HEK293 (cell line): ENCODE measurements around the gene ARCN1.
A peak's percentile ranks its signal among the peaks of the same experiment; 100 is the strongest.

Experiments
- CTCF ChIA-PET: fragments of 350-600 bp; formaldehyde crosslinking; extraction: SDS; loops from one replicate; lab custom pipeline; 2021; ENCODE audit warnings: antibody characterized with exemption; lab: Yijun Ruan, JAX
- POLR2A ChIA-PET: fragments of 300-600 bp; formaldehyde crosslinking; extraction: SDS; loops from one replicate; lab custom pipeline; 2020; ENCODE audit warnings: antibody characterized with exemption, inconsistent platforms; lab: Yijun Ruan, JAX
- H3K27ac ChIP-seq: fragments of 200-500 bp; sonication (Bioruptor generic); 2 replicates; pipeline ENCODE4 v1.5.1; 2014; ENCODE audit warnings: low read depth, low read length, control low read depth, inconsistent platforms; ENCODE audit errors: extremely low read depth
- H3K36me3 ChIP-seq, 2 experiments: fragments of 200-500 bp in 1 of 2; sonication (Bioruptor generic) in 1 of 2; 1 replicate in 1 of 2; 2 replicates in 1 of 2; pipeline ENCODE4 v1.5.1; 2014 to 2017; ENCODE audit warnings: inconsistent platforms in 2 of 2, low read length in 2 of 2; ENCODE audit not compliant: control insufficient read depth in 2 of 2, insufficient read depth in 1 of 2
- H3K4me1 ChIP-seq: fragments of 200-500 bp; sonication (Bioruptor generic); 2 replicates; pipeline ENCODE4 v1.5.1; 2014; ENCODE audit warnings: mild to moderate bottlenecking, low read length, inconsistent platforms; ENCODE audit not compliant: control insufficient read depth, insufficient read depth
- H3K4me3 ChIP-seq: 2 replicates; pipeline ENCODE4 v1.5.1; 2011; ENCODE audit warnings: low read depth, mild to moderate bottlenecking, control low read depth, low read length, moderate library complexity
- H3K9me3 ChIP-seq: fragments of 200-500 bp; sonication (Bioruptor generic); 2 replicates; pipeline ENCODE4 v1.5.1; 2014; ENCODE audit warnings: low read depth, low read length, inconsistent platforms; ENCODE audit not compliant: control insufficient read depth, insufficient read depth
- GLIS1 ChIP-seq: fragments of 450-650 bp; formaldehyde crosslinking; IDR thresholded peaks from 2 replicates; pipeline ENCODE4 v1.5.1; 2016; ENCODE audit warnings: missing biosample characterization, missing genetic modification characterization
- KLF1 ChIP-seq: fragments of 450-650 bp; formaldehyde crosslinking; IDR thresholded peaks from 2 replicates; pipeline ENCODE4 v1.5.1; 2016; ENCODE audit warnings: missing biosample characterization, missing genetic modification characterization
- KLF9 ChIP-seq: fragments of 450-650 bp; formaldehyde crosslinking; IDR thresholded peaks from 2 replicates; pipeline ENCODE4 v1.5.1; 2016; ENCODE audit warnings: missing biosample characterization, missing genetic modification characterization, low read depth
- PBX3 ChIP-seq: sonication (generic); formaldehyde crosslinking; IDR thresholded peaks from 2 replicates; pipeline ENCODE4 v1.8.1; 2022; ENCODE audit warnings: mild to moderate bottlenecking, moderate library complexity, missing genetic modification reagents
- PRDM10 ChIP-seq: fragments of 450-650 bp; formaldehyde crosslinking; IDR thresholded peaks from 2 replicates; pipeline ENCODE4 v1.5.1; 2016; ENCODE audit warnings: missing biosample characterization, missing genetic modification characterization
- SCRT1 ChIP-seq: fragments of 450-650 bp; formaldehyde crosslinking; IDR thresholded peaks from 2 replicates; pipeline ENCODE4 v1.5.1; 2016; ENCODE audit warnings: missing biosample characterization, missing genetic modification characterization, borderline replicate concordance
- ZBTB10 ChIP-seq: fragments of 450-650 bp; formaldehyde crosslinking; IDR thresholded peaks from 2 replicates; pipeline ENCODE4 v1.5.1; 2016; ENCODE audit warnings: missing biosample characterization, missing genetic modification characterization
- ZBTB17 ChIP-seq: fragments of 450-650 bp; formaldehyde crosslinking; IDR thresholded peaks from 2 replicates; pipeline ENCODE4 v1.5.1; 2016; ENCODE audit warnings: missing biosample characterization, missing genetic modification characterization
- ZEB2 ChIP-seq: fragments of 450-650 bp; formaldehyde crosslinking; IDR thresholded peaks from 2 replicates; pipeline ENCODE4 v1.5.1; 2016; ENCODE audit warnings: missing biosample characterization, missing genetic modification characterization
- ZFP37 ChIP-seq: fragments of 450-650 bp; formaldehyde crosslinking; IDR thresholded peaks from 2 replicates; pipeline ENCODE4 v1.5.1; 2016; ENCODE audit warnings: missing biosample characterization, missing genetic modification characterization
- ZIC2 ChIP-seq: fragments of 450-650 bp; formaldehyde crosslinking; IDR thresholded peaks from 2 replicates; pipeline ENCODE4 v1.5.1; 2016; ENCODE audit warnings: missing biosample characterization, missing genetic modification characterization
- ZNF19 ChIP-seq: fragments of 450-650 bp; formaldehyde crosslinking; IDR thresholded peaks from 2 replicates; pipeline ENCODE4; 2016; ENCODE audit warnings: missing biosample characterization, missing genetic modification characterization, low read depth
- ZNF223 ChIP-seq: fragments of 450-650 bp; formaldehyde crosslinking; IDR thresholded peaks from 2 replicates; pipeline ENCODE4 v1.5.1; 2016; ENCODE audit warnings: missing biosample characterization, missing genetic modification characterization
- ZNF335 ChIP-seq: fragments of 450-650 bp; formaldehyde crosslinking; conservative IDR thresholded peaks from 2 replicates; pipeline ENCODE4 v1.5.1; 2016; ENCODE audit warnings: missing biosample characterization, missing genetic modification characterization
- ZNF433 ChIP-seq: fragments of 450-650 bp; formaldehyde crosslinking; IDR thresholded peaks from 2 replicates; pipeline ENCODE4 v1.5.1; 2016; ENCODE audit warnings: missing biosample characterization, missing genetic modification characterization, low read depth
- ZNF518A ChIP-seq: fragments of 450-650 bp; formaldehyde crosslinking; conservative IDR thresholded peaks from 2 replicates; pipeline ENCODE4 v1.5.1; 2016; ENCODE audit warnings: low read depth, missing biosample characterization, missing genetic modification characterization
- ZNF571 ChIP-seq: fragments of 450-650 bp; formaldehyde crosslinking; IDR thresholded peaks from 2 replicates; pipeline ENCODE4 v1.5.0; 2017; ENCODE audit warnings: missing biosample characterization, missing genetic modification characterization
- ZNF701 ChIP-seq: fragments of 450-650 bp; formaldehyde crosslinking; IDR thresholded peaks from 2 replicates; pipeline ENCODE4 v1.5.1; 2016; ENCODE audit warnings: missing biosample characterization, missing genetic modification characterization
- ZNF76 ChIP-seq: fragments of 450-650 bp; formaldehyde crosslinking; IDR thresholded peaks from 2 replicates; pipeline ENCODE4; 2016; ENCODE audit warnings: low read depth, missing biosample characterization, missing genetic modification characterization, borderline replicate concordance

The ARCN1 gene

GRCh38 chr11:118528511-118528910 lies 43.7 kb upstream of the ARCN1 start:
- no peaks in the 10 kb centered on the region for H3K9me3 ChIP-seq
- peak; percentile 67 for TF ChIP-seq ZNF335 (tag by site-specific recombination)
- TF ChIP-seq ZNF518A (tag by site-specific recombination): no peak
- TF ChIP-seq ZIC2 (tag by site-specific recombination): peak; percentile 22; the same call in 1 of the 2 replicates
- TF ChIP-seq ZNF571 (tag by site-specific recombination): no peak
- TF ChIP-seq ZNF76 (tag by site-specific recombination): no peak
- TF ChIP-seq GLIS1 (tag by site-specific recombination): peak; percentile 44; the same call in 1 of the 2 replicates
- TF ChIP-seq ZNF19 (tag by site-specific recombination): no peak
- peak; percentile 83 for TF ChIP-seq PRDM10
- TF ChIP-seq, all 188 proteins: peak for 4
- H3K36me3 ChIP-seq: peaks cover 0 to 50% of the 10 kb centered on the region in 2 experiments; a peak in 1 of 3 replicates
- ChIA-PET CTCF (no interaction called here), POLR2A (interaction anchor here (0.8 kb wide), 1 partner anchor 43 kb away, joined by 3 read pairs; the partner anchor contains the start of gene ARCN1)
- H3K4me1 ChIP-seq: no peaks in the 10 kb centered on the region
- no peak overlapping the region for H3K27ac ChIP-seq
- H3K4me3 ChIP-seq: no peak overlapping the region

GRCh38 chr11:118529584-118530175 lies 42.5 kb upstream of the ARCN1 start:
- Histone ChIP-seq H3K27ac (no peak overlapping the region; the same call in 1 of the 2 replicates), H3K36me3 (peaks cover 0 to 50% of the 10 kb centered on the region in 2 experiments; a peak in 1 of 3 replicates), H3K9me3 (no peaks in the 10 kb centered on the region), H3K4me3 (peak overlapping the region; percentile 64; the same call in 1 of the 2 replicates), H3K4me1 (no peaks in the 10 kb centered on the region)
- POLR2A ChIA-PET: no interaction called here
- CTCF ChIA-PET: no interaction called here
- no peak for TF ChIP-seq ZNF433 (tag by site-specific recombination)
- TF ChIP-seq PBX3 (CRISPR knock-in tag): no peak
- TF ChIP-seq ZNF223 (tag by site-specific recombination): no peak
- TF ChIP-seq ZBTB10: no peak
- TF ChIP-seq KLF1 (tag by site-specific recombination): no peak
- no peak for TF ChIP-seq KLF9 (tag by site-specific recombination)
- peak; percentile 20; the same call in 1 of the 2 replicates for TF ChIP-seq ZBTB17 (tag by site-specific recombination)
- no peak for TF ChIP-seq ZFP37 (tag by site-specific recombination)
- TF ChIP-seq ZNF701 (tag by site-specific recombination): no peak
- TF ChIP-seq SCRT1: 0 out of 2 replicates have a peak, but pooled peaks have one; percentile 31
- 0 out of 2 replicates have a peak, but pooled peaks have one; percentile 25 for TF ChIP-seq ZEB2 (tag by site-specific recombination)
